NCI-H2107 treated with DMSO at 0.1 percent for 48 hours (cell line): ENCODE results near the gene XKR8.

Source experiments
- DNase-seq: peaks from one replicate; lab custom pipeline; 2025; ENCODE audit not compliant: unreplicated experiment; lab: John Stamatoyannopoulos, UW

The XKR8 gene

GRCh38 chr1:27959792-27960603, at the start of gene XKR8:
XKR8 (plus strand) TSS chr1:27959973; CDS start chr1:27960070, 97 bp downstream.
- DNase-seq: peak; percentile 30

DNA sequence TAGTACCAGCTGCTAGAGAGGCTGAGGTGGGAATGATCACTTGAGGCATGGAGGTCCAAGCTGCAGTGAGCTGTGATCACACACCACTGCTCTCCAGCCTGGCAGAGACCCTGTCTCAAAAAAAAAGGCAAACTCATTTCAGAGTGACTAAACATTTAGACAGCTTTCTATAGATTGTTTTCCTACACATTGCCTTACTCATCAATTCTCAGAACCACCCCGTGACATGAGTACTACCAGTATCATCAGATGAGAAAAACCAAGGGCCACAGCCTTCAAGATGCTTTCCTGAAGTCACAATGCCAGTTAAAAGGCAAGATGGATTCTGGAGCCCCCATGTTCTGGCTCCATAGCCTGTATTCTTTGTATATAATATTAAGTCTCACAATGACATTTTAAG, 47.3 kb upstream of the XKR8 start:
- no peak for DNase-seq

- no peak for DNase-seq
Measured at GRCh38 chr1:27915082-27915575, 44.6 kb upstream of the XKR8 start.

DNA sequence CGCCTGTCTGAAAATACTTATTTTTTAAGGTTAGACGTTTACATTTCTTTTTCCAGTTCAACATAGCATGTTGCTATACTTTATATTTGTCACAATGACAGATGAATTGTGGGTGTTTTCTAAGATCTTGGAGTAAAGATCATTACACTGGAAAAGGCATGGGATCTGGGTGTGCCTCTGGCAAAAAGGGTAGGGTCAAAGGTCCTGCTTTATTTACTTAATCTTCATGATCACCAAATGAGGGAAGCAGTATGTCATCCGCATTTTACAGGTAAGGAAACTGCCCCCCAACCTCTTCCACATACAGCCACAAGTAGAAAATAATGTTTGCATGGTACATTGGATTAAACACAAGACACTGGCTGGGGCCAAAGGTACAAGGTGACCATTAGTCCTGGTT, 37.5 kb upstream of the XKR8 start:
- DNase-seq: no peak

- DNase-seq: no peak
Measured at GRCh38 chr1:27928216-27928954, 31.4 kb upstream of the XKR8 start.

GRCh38 chr1:27931184-27931583, 28.6 kb upstream of the XKR8 start:
- no peak for DNase-seq

GRCh38 chr1:27931759-27932158, 28.0 kb upstream of the XKR8 start:
- no peak for DNase-seq

- DNase-seq: peak; percentile 71
Measured at GRCh38 chr1:27934818-27935549, 24.8 kb upstream of the XKR8 start, which contains the start of gene SMPDL3B. SMPDL3B (plus strand) TSS chr1:27935000; CDS start chr1:27935184, 184 bp downstream.

GRCh38 chr1:27935721-27936120, 24.1 kb upstream of the XKR8 start:
- no peak for DNase-seq

DNA sequence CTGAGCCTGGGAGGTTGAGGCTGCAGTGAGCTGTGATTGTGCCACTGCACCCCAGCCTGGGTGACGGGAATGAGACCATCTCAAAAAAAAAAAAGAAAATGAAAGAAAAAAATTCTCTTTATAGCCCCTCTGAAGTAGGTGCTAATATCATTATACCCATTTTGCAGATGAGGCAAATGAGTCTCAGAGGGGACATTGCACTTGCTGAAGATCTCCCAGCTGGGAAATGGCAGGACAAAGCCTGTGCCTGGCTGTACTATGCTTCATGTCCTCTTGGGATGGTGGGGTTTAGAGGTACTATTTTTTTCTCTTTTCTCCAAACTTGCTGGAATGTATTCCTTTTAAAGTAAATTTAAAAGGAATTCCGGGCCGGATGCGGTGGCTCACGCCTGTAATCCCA, 23.4 kb upstream of the XKR8 start:
- DNase-seq: no peak

DNA sequence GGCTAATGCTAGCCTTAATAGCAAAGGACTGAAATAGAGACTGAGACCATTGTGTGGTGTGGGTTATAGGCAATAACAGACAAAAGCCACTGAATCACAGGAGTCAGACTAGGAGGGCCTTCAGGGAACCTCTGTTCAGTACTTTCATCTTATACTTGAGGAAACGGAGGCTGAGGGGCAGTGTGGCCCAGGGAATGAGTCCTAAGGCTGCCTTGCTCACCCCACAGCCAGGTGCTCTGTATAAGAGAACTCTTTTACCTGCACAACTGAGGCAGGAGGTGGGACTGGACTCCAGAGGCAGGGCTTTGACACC, 22.3 kb upstream of the XKR8 start:
- DNase-seq: no peak

GRCh38 chr1:27938488-27938887, 21.3 kb upstream of the XKR8 start:
- DNase-seq: no peak

DNA sequence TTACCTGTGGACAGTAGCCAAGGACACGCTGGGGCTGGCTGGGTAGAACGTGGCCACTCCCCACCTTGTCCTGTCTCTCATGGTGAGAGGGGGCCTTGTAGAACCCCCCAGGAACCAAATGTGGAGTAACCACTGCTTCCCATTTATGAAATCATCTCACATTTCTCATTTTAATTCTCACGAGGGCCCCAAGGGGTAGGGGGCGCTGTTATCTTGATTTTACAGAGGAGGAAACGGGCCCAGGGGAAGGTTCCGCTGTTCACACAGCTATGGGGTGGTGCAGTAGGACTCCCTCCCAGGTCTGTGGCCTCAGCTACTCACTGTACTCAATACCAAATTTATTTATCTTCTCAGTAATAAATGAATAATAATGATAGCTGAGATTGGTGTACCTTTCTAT, 19.5 kb upstream of the XKR8 start:
- DNase-seq: no peak

- no peak for DNase-seq
Measured at GRCh38 chr1:27940870-27941560, 18.8 kb upstream of the XKR8 start.

DNA sequence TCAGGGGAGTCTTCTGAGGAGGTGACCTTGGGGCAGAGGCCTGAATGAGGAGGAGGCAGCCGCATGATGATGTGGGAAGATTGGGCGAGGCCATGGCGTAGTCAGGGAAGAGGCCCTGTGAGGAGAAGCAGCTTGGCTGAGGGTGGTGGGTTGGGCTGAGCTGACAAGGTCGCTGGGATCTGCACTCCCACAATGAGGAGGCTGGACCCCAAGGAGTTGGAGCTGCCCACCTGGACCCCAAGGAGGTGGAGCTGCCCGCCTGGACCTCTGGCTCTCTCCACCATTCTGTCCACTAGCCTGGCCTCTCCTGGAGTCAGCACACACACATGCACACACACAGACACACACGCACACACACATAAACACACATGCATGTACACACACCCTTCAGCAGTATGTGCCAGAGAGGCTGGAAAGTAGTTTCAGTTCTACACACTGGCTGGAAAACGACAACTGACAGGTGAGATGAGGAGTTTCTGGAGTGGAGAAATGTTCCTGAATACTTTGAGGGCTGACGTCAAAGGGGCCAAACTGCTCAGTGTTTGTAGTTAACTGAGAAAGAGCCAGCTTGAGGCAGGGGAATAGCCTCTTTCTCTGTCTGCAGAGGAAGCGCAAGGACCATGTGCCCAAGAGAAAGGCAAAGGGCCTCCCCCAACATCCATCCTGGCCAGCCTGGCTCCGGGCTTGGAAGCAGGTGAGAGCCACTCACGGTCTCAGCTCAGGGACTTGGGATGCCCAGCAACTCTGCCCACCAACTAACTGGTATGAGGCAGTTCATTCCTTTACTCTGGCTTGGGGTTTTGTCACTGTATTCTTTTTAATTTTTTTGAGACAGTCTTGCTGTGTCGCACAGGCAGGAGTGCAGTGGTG, 17.9 kb upstream of the XKR8 start:
- DNase-seq: no peak

DNA sequence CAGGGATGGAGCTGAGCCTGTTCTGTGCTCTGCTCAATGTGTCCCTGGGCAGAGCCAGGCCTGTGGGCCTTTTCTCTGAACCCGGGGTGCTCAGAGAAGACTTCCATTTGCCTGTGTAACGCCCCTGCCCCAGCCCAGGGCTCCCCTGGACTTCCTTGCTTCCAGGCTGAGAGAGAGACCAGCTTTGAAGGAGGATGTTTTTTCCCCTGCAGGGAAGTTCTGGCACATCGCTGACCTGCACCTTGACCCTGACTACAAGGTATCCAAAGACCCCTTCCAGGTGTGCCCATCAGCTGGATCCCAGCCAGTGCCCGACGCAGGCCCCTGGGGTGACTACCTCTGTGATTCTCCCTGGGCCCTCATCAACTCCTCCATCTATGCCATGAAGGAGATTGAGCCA, 14.8 kb upstream of the XKR8 start:
- no peak for DNase-seq

DNA sequence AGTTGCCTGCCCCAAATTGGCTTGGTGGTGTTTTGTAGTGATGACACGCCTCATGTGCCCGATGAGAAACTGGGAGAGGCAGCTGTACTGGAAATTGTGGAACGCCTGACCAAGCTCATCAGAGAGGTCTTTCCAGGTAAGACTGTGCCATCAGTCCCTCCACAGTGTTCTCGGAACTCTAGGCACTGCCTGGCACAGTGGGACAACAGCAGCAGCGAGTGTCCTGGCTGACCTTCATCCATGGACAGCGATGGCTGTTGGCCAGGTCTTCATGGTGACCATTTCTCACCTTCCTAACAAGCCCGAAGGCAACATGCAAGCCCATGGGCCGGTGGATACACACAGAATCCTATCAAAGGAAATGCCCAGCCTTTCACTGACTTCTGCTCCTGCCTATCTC, 10.7 kb upstream of the XKR8 start:
- DNase-seq: no peak

DNA sequence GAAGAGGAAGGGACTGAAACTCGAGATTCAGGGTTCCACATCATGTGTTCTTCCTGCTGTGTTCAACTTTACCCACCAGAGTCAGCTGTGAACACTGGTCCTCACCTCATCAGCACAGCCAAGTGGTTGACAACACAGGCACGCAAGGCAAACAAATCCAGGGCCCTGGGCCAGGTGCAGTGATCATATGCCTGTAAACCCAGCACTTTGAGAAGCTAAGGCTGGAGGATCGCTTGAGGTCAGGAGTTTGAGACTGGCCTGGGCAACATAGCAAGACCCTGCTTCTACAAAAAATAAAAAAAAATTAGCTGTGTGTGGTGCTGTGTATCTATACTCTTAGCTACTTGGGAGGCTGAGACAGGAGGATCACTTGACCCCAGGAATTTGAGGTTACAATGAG, 8.4 kb upstream of the XKR8 start:
- DNase-seq: no peak

DNA sequence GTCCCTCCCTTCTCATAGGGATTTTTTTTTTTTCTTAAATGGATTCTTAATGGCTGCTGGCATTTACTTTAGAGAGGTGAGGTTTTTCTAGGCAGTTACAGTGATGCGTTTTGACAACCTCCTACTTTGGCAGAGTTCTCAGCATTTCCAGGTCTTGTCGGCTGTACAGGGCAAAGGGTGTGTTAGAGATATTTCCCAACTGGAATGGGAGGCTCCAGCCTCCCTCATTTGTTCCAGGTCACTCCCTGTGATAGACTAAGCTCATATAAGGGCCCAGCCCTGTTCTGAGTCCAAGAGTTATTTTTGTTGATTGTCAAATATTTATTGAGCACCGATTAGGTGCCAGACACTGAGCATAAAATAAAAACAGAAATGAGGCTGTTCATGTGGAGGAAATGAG, 7.6 kb upstream of the XKR8 start:
- DNase-seq: no peak

DNA sequence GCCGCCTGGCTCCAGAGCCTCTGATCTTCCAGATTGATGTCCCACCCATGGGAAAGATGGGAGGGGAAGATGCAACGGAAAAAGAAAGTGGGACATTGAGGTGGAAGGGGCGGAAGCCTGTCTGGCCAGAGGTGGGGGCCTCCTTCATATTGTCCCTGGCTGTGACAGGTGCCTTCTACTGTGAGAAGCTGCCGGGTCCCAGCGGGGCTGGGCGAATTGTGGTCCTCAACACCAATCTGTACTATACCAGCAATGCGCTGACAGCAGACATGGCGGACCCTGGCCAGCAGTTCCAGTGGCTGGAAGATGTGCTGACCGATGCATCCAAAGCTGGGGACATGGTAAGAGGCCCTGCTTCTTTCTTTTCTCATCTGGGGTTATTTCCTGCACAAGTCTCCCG, 5.6 kb upstream of the XKR8 start:
- no peak for DNase-seq
